GM11168 (cell line): ENCODE data around the gene APOL4.
"Not testable (repeated sequence)": the region's sequence is repeated elsewhere in the genome, so short reads cannot be mapped to it uniquely, and the experiment has no call there.

Source experiments
- in situ Hi-C: fragments of 300-500 bp; cut with MboI; formaldehyde crosslinking; loops from one replicate; pipeline ENCODE4 v1.12.0; 2022; ENCODE audit warnings: low sequenced_read_pairs; ENCODE audit not compliant: unreplicated experiment

Gene APOL4

DNA sequence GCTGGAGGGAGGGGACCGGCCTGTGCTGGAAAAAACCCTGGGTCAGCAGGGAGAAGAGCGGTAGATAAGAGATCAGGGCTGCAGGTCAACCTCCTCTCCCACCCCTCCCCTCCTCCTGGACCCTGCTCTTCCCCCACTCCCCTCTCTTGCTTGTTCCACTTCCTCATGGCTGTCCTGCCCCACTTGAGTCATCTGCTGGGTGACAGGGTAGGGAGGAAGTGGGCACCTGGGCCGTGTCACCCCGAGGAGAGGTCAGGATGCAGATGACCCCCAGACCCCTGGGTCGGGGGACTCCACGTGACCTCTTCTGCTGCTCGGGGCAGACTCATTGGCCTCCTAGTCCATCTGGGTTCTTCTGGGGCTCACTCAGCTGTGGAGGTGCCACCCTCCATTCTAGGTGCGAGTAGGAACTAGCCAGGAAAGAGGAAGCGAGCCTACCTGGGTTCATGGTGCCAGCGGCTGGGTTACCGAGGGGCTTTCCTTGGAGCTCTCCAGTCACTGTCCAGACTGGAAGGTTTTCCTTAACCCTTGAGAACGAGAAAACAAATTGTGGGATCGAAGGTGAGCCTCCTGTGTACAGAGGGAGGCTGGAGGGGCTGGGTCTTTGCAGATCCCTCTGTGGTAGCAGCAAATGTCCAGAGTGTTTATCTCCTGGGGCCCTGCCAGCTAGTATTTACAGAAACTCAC, 31.2 kb upstream of the APOL4 start:
- in situ Hi-C loops = no loop called here

DNA sequence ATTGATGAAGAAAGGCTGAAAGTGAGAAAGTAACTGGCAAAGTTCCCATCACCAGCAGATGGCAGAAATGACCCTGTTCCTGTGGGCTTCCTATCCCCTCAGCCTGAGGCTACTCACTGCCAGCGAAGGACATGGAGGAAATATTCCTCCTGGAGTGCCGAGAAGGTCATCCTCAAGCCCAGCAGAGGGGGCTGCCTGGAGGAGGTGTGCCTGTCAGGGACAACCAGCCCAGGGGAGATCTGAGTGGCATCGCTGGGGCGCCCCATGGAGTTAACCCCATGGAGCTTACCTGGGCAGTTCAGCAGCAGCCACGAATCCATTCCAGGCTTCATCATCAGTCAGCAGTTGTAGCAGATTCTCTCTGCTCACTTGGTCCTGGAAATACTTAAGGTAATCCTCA, 29.4 kb upstream of the APOL4 start:
- in situ Hi-C loops = not testable (repeated sequence)

DNA sequence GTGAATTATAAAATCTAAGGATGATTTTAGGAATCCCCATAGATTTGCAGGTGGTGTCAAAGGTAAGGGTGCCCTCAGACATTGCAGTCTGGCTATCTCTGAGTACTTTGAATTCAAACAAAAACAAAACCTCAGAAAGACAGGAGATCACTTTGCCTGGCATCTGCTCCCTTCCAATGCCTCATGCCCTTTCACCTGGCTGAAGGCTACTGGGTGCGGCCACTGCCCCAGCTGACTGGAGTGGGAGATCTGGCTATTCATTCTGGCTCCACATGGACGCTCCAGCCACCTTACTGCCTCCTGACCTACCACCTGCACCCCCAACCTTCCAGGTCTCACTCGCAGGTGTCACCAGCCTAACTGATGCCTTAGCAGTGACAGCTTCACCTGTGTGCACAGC, 28.0 kb upstream of the APOL4 start:
- in situ Hi-C loops = not testable (repeated sequence)

DNA sequence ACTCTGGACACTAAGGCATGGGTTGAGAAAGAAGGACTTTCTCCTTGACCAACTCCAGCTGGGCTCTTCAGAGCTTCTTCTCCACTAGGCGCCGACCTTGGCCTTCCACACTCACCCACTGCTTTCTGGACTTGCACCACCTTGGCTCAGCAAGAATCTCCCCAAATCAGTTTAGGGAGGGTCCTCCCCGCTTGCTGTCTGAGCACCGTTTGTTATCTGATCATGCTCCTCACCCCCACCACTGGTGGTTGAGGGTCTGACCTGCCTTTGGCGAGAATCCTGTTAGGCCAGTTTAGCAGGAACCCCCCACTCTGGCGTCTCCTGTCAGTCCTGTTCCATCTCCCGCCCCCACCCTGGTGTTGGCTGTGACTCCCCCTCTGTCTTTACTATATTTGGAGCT, 27.3 kb upstream of the APOL4 start:
- in situ Hi-C loops = no loop called here

DNA sequence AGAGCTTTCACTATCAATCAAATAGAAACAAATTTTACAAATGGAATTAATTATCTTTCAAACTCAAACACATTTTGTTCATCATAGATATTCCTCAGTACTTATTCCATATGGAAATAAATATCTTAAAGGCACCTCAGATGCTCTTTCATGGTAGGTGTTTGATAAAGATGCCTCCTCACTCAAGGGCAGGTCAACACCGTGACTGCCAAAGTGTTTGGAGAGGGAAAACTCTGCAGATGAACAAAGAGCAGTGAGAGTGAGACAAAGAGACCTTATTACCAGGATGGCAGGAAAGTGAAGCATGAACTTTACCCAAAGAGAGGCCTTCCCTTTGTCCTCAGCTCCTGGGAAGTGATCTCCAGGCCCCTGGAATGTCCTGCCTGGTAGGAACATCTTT, 26.8 kb upstream of the APOL4 start:
- in situ Hi-C loops = not testable (repeated sequence)

DNA sequence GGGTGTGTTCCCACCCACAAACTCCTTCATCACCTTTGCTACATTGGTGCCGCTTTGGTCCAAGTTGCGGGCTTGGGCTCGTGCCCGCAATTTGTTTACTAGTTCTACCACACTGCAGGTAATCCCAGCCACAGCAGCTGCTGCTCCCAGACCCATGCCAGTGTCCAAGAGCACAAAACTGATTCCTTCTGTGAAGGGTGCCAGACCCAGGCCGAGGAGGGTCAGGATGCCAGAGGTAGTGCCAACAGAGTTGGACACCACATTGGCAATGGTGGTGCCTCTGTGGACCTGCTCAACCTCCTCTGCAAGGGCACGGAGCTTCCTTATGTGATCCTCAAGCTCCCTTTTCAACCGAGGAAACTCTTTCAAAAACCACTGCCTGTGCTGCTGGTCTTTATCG, 26.2 kb upstream of the APOL4 start:
- in situ Hi-C loops = no loop called here

DNA sequence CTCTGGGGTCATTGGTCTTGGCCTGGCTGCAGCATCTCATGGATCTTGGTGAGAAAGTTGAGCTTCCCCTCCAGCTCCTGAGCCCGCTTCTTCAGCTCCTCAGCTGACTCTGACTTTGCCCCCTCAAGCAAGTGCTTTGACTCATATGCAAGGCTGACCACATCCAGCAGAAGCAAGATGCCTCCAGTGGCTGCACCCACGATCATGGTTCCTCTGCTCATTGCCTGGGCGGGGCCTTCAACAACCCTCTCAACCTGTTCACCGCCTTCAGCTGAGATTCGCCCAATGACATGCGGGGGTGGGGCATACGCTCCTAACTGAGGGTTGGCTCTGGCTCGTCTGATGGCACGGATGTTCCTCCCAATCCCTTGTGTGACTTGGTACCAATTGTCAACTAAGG, 25.8 kb upstream of the APOL4 start:
- in situ Hi-C loops = no loop called here

DNA sequence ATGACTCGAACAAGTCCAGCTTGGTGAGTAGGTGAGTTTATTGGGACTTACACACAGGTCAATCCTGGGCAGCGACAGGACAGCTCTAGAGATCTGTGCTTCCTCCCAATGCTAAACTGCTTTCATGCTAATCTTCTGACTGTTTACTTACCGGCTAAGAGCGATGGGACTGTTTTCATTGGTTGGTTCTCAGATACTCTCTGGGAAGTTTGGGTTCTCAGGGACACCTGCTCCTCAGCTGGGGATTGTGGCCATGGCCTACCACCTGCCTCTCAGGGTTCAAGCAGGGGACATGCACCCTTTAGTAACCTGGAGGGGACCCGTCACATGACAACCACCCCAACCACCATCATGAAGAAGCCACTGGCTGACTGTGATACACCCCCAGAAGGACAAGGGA, 24.6 kb upstream of the APOL4 start:
- in situ Hi-C loops = no loop called here

DNA sequence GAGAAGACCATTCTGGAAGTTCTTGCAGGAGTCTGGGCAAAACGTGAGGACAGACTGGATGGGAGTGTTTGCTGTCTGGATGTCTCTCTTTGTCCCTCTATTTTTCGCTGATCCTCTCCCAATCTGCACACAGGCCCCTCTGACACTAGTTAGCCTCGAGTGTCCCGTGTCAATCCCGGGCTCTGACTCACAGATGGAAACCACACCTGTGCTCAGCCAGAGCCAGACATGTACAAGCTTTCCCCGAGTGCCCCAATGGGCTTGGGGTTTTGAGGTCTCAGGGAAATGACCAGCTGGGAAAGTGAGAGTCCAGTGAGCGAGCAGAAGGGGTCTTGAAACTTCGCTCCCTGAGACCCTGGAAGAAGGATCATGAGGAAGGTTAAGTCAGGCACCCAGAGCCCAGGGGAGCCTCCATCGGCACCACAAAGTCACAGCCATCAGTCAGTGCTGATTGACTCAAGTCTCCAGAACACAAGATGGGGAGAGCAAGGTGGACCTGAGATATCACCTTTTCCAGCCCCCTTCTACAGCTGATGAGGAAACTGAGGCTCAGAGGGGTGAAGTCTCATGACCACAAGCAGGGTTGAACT, 23.8 kb upstream of the APOL4 start:
- in situ Hi-C loops = no loop called here

DNA sequence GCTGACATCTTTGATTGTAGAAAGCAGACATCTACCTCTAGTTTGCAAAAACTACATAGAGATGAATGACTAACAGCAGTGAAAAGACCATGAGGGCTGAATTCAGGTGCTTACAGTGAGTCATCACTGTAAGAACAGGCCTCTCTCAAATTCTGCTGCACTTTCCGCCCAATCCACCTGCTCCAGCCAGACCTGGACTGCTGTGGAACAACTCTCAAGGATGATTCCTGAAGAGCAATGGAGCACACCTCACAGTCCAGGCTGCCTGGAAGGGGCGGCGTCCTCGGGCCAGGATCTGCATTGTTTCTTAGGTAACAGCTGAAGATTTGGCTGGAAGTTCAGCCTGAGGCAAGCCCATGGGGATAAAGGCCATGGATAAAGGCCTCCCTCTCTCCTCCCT, 22.6 kb upstream of the APOL4 start:
- in situ Hi-C loops = no loop called here

DNA sequence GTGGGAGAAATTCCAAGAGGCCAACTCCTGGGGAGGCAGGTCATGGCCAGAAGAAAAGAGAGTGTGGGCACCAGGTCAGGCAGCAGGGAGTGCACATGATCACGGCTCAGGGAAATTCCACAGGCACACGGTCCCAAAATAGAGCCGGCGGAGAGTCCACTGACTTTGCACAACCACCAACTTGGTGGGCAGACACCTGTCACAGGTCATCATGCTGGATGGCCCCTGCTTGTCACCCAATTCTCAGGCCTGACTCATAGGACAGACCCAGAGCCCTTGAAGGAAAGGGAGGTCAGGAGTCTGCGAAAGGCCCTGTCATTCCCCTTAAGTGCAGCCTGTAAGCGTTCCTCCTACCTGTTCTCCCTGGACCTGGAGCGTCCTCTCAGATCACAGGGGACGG, 21.9 kb upstream of the APOL4 start:
- in situ Hi-C loops = no loop called here

DNA sequence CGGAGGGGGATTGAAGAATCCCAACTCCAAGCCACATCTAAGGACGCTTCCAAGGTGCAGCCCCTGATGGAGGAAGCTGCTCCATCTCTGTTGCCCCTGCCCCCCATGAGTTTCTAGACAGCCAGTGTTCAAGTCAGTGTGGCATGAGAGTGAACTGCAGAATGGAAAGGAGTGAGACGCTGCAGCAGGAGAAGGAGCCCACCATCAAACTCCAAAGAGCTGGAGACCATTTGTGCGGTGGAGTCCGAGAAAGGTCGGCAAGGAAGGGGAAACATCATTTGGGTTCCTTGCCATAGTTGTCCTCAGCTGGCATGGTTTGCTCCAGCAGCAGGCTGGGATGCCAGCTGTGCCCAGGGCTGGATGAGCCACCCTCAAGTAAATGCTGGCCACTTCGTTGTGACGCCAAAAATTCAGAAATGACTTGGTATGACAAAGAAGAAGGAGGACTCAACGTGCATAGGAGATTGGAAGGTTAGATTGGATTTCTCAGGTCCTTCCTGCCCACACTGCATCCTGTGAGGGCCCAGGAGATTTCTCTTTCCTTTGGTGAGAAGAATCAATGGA, 21.4 kb upstream of the APOL4 start:
- in situ Hi-C loops = no loop called here

DNA sequence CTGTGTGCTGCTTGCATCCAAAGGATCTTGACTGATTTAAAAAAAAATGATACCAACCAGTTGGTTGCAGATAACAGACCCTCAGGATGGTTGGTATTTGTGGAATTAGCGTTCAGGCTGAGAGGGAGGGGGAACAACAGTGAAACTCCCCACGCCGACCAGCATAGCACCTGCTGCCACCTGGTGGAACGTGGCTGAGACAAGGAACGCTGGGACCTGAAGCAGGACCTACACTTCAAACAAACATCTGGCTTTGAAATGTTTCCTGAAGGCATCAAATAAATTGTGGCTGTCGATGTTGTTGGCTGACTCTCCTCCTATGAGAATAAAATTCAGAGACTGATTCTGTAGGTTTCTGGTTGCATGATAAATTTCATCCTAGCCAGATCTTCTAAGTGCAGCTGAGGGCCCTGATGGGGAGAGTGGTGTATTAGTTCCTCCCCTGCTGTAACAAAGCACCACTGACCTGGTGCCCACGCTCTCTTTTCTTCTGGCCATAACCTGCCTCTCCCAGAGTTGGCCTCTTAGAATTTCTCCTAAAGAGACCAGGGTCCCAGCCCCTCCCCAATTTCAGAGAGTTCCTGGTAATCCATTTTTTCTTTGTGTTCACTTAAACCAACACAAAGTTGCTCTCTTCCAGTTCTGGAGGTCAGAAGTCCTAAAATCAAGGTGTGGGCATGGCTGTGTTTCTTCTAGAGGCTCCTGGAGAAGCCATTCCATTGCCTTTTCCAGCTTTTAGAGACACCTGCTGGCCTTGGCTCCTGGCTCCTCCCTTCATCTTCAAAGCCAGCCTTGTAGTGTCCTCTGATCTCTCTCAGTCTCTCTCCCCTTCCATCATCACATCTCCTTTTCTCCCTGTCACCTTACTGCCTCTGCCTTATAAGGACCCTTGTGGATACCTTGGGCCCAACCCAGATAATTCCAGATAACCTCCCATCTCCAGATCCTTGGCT, 20.5 kb upstream of the APOL4 start:
- in situ Hi-C loops = no loop called here

DNA sequence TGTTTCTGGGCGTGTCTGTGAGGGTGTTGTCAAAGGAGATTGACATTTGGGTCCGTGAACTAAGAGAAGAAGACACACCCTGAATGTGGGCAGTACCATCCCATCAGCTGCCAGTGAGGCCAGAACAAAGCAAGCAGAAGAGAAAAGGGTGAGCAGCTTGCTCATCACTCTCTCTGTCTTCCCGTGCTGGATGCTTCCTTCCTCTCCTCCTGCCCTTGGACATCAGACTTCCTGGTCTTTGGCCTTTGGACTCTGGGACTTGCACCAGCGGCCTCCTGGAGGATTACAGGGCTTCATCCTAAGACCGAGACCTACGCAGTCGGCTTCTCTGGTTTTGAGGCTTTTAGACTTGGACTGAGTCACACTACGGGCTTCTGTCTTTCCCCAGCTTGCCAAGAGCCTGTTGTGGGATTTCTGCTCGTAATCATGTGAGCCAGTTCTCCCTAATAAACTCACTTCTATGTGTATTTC, 18.9 kb upstream of the APOL4 start:
- in situ Hi-C loops = no loop called here

DNA sequence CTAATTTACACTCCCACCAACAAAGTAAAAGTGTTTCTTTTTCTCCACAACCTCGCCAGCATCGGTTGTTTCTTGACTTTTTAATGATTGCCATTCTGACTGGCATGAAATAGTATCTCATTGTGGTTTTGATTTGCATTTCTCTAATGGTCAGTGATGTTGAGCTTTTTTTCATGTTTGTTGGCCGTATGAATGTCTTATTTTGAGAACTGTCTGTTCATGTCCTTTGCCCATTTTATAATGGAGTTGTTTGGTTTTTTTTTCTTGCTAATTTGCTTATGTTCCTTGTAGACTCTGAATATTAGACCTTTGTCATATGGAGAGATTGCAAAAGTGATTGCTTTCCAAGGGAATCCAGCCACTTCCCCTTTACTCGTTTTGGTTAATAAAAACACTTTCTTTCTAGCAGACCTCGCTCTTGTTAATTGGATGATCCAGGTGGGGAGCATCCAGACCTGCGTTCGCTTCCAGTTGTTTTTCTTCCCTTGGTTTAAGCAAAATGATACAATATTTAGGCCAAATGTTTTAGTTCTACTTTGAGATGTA, 17.1 kb upstream of the APOL4 start:
- in situ Hi-C loops = no loop called here

DNA sequence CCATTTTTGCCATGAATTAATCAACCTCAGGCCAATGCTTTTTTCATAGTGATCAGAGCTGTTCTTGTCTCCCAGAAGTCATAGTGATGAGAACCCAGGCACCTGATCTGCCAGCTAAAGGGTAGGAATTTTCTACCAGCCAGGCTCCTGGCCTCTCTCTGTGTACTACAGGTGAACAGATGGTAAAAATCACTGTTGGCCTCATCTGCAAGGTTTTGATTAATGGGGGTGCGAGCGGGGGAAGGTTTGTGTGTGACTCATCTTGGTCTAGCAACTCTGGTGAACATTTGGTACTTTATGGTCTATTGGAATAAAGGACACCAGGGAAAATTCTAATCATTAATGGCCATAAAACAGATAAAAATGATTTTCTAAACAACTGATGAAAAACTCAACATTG, 14.4 kb upstream of the APOL4 start:
- in situ Hi-C loops = no loop called here

DNA sequence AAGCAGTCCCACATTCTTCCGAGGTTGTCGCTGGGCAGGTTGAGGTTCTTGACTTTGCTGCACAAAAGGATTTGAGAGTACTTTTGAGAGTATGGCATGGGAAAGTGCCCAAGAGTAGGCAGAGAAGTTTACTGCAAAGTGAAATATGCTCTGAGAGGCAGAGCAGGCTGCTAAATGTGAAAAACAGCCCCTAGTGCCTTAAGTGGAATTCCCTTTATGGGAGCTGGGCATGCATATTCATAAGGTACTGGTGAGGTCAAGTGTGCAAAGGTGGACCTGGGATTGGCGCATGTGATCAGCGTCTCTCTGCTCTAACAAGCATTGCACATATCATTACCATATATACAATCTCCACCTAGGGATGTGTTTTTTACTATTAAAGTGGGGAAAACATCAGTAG, 12.0 kb upstream of the APOL4 start:
- in situ Hi-C loops = no loop called here

DNA sequence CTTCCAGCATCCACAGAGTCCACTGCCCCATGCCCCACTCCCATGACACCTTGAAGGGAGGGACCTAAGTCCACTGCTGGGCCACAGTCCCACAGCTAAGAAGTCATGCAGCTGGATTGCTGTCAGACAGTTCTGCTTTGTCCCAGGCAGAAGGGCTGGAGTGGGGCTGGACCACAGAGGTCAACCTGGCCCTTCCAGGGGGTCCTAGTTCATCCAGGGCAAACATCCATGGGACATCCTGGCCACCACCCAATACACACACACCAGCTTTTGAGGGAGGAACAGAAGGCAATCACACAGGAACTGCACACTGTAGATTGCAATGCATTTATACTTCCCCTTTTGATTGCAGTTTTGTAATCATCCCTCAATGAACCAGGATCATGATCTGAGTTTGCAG, 11.3 kb upstream of the APOL4 start:
- in situ Hi-C loops = no loop called here

DNA sequence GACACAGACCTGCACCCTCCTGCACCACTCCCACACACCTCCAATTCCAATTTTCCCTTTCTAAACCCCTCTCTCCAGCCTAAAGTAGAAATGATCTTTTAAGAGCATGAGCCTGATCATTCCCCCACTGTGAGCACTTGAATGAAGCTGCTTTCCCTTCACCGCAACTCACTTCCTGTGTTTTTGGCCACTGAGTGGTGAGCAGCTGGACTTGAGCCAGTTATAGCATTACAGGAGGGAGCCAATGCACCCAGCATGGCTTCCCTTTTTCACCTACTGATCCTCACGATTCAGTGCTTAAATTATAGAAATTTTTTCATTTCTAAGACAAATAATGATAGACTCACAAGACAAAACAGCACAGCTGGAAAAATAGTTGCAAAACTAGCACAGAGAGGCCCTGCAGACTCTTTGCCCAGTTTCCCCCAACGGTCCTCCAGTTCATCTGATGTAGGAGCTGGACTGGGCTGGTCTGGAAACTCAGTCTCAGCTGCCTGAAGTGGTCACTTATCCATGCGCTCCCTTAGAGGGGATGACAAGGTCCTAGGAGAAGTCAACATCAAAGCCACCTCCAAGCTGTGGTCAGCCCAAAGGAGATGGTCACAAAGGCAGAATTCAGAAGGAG, 9.7 kb upstream of the APOL4 start:
- in situ Hi-C loops = no loop called here

DNA sequence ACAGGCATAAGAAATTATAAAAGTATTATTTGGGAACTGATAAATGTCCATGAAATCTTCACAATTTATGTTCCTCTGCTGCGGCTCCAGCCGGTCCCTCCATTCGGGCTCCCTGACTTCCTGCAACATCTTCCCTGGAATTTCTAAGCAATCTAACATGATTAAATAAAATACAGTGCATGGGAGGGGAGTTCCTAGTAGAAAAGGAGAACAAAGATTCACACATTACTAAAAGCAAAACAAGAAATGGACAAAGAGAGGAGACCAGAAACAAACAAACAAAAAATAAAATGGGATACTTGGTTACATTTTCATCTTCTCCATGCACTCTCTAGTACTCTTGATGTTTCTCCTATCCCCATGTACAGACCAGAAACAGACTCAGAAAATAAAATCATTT, 8.6 kb upstream of the APOL4 start:
- in situ Hi-C loops = no loop called here
